Thymus (tissue), 11 donors: ENCODE results near the gene LYPD4. TPM values are rescaled to one million over a fixed set of nuclear protein-coding genes. Genes with fewer than 3 reads are reported as not detected.

Experiments
- DNase-seq, 9 donors: peaks; one replicate each; pipeline ENCODE4 v3.0.0-alpha.2; 2013; ENCODE audit warnings: low spot score in 9 of 9, low read depth in 6 of 9, missing footprints in 1 of 9
- H3K27ac ChIP-seq, 2 donors: one replicate each; pipeline ENCODE4 v1.5.1; 2013; ENCODE audit warnings: control low read depth in 1 of 2, low read depth in 1 of 2, low read length in 1 of 2, mild to moderate bottlenecking in 1 of 2, moderate library complexity in 1 of 2
- H3K27me3 ChIP-seq, 2 donors: one replicate each; pipeline ENCODE4 v1.5.1; 2013; ENCODE audit warnings: low read length in 1 of 2; ENCODE audit not compliant: control insufficient read depth in 2 of 2, insufficient read depth in 1 of 2
- H3K36me3 ChIP-seq, 2 donors: one replicate each; pipeline ENCODE4 v1.5.1; 2013; ENCODE audit warnings: low read length in 1 of 2, mild to moderate bottlenecking in 1 of 2, moderate library complexity in 1 of 2; ENCODE audit not compliant: control insufficient read depth in 2 of 2, insufficient read depth in 2 of 2
- H3K4me1 ChIP-seq, 2 donors: one replicate each; pipeline ENCODE4 v1.5.1; 2013; ENCODE audit warnings: low read length in 2 of 2; ENCODE audit not compliant: control insufficient read depth in 2 of 2, insufficient read depth in 2 of 2
- H3K4me3 ChIP-seq, 2 donors: one replicate each; pipeline ENCODE4 v1.5.1; 2013; ENCODE audit warnings: low read length in 2 of 2, control low read depth in 1 of 2, mild to moderate bottlenecking in 1 of 2
- H3K9me3 ChIP-seq, 2 donors: one replicate each; pipeline ENCODE4 v1.5.1; 2013; ENCODE audit warnings: low read length in 1 of 2, mild to moderate bottlenecking in 1 of 2; ENCODE audit not compliant: control insufficient read depth in 2 of 2, insufficient read depth in 1 of 2
- WGBS: extraction: QIAGEN DNeasy Blood & Tissue Kit; methylation state at CpG from one replicate; pipeline ENCODE4 v1.1.7; 2013; 5-methylcytosine and 5-hydroxymethylcytosine counted together
- polyA plus RNA-seq: library from polyadenylated mRNA; stranded (reverse); fragments of 200-250 nt; gene quantifications from one replicate; pipeline ENCODE4 v1.2.3, GENCODE V29; 2013
- total RNA-seq: library from RNA; stranded (reverse); fragments of 120-200 nt; gene quantifications from one replicate; pipeline ENCODE4 v1.2.4, GENCODE V29; 2013
- donor health status: healthy.

Gene LYPD4
- total and polyA plus RNA-seq, 2 donors = 0.09 TPM; not detected in 1

- DNase-seq = no peak
- WGBS = 89% methylated on average over 13 of the region's 13 CpGs
- Histone ChIP-seq H3K4me3 (no peak overlapping the region), H3K4me1 (peaks cover 17 to 75% of the 10 kb centered on the region in 2 donors), H3K9me3 (no peaks in the 10 kb centered on the region), H3K27ac (peak overlapping the region; percentile 36 to 37), H3K27me3 (no peaks in the 10 kb centered on the region), H3K36me3 (peaks cover 55 to 74% of the 10 kb centered on the region in 2 donors)
These were observed 25.0 kb upstream of the LYPD4 start for GRCh38 chr19:41869374-41869955.

GRCh38 chr19:41868989-41869300, 24.5 kb upstream of the LYPD4 start:
- DNase-seq = no peak
- H3K4me1 ChIP-seq = peaks cover 14 to 70% of the 10 kb centered on the region in 2 donors
- H3K27me3 ChIP-seq = no peaks in the 10 kb centered on the region
- no peak overlapping the region for H3K4me3 ChIP-seq
- 98% methylated on average over 12 of the region's 12 CpGs for WGBS
- no peak overlapping the region for H3K27ac ChIP-seq
- no peaks in the 10 kb centered on the region for H3K9me3 ChIP-seq
- H3K36me3 ChIP-seq = peaks cover 60 to 79% of the 10 kb centered on the region in 2 donors

GRCh38 chr19:41868120-41868988, 23.9 kb upstream of the LYPD4 start:
- Histone ChIP-seq H3K27me3 (no peaks in the 10 kb centered on the region), H3K36me3 (peaks cover 65 to 85% of the 10 kb centered on the region in 2 donors), H3K9me3 (no peaks in the 10 kb centered on the region), H3K4me3 (no peak overlapping the region), H3K27ac (no peak overlapping the region), H3K4me1 (peaks cover 13 to 64% of the 10 kb centered on the region in 2 donors)
- 94% methylated on average over 10 of the region's 10 CpGs for WGBS
- no peak for DNase-seq

GRCh38 chr19:41866284-41866683, 21.8 kb upstream of the LYPD4 start:
- DNase-seq = no peak
- no peak overlapping the region for H3K27ac ChIP-seq
- H3K36me3 ChIP-seq = peaks cover 76 to 91% of the 10 kb centered on the region in 2 donors
- no peaks in the 10 kb centered on the region for H3K9me3 ChIP-seq
- no peaks in the 10 kb centered on the region for H3K27me3 ChIP-seq
- WGBS = 97% methylated on average over 3 of the region's 3 CpGs
- H3K4me3 ChIP-seq = no peak overlapping the region
- H3K4me1 ChIP-seq = peaks cover 8 to 61% of the 10 kb centered on the region in 2 donors

GRCh38 chr19:41864374-41864773, 19.9 kb upstream of the LYPD4 start:
- no peak for DNase-seq
- 99% methylated on average over 5 of the region's 5 CpGs for WGBS
- H3K4me1 ChIP-seq = peaks cover 8 to 49% of the 10 kb centered on the region in 2 donors
- H3K9me3 ChIP-seq = no peaks in the 10 kb centered on the region
- H3K27ac ChIP-seq = no peak overlapping the region
- no peaks in the 10 kb centered on the region for H3K27me3 ChIP-seq
- no peak overlapping the region for H3K4me3 ChIP-seq
- peaks cover 64 to 78% of the 10 kb centered on the region in 2 donors for H3K36me3 ChIP-seq

- peaks cover 54 to 68% of the 10 kb centered on the region in 2 donors for H3K36me3 ChIP-seq
- 95% methylated on average over 11 of the region's 11 CpGs for WGBS
- H3K27me3 ChIP-seq = no peaks in the 10 kb centered on the region
- no peak overlapping the region for H3K27ac ChIP-seq
- H3K9me3 ChIP-seq = no peaks in the 10 kb centered on the region
- peaks cover 8 to 43% of the 10 kb centered on the region in 2 donors for H3K4me1 ChIP-seq
- H3K4me3 ChIP-seq = no peak overlapping the region
- no peak for DNase-seq
These were observed 18.9 kb upstream of the LYPD4 start for GRCh38 chr19:41863209-41863931.

- Histone ChIP-seq H3K36me3 (peaks cover 47 to 59% of the 10 kb centered on the region in 2 donors), H3K4me3 (no peak overlapping the region), H3K27ac (no peak overlapping the region), H3K9me3 (no peaks in the 10 kb centered on the region), H3K27me3 (no peaks in the 10 kb centered on the region), H3K4me1 (peaks cover 8 to 34% of the 10 kb centered on the region in 2 donors)
- no peak for DNase-seq
- WGBS = 94% methylated on average over 2 of the region's 2 CpGs
These were observed 18.0 kb upstream of the LYPD4 start for GRCh38 chr19:41862445-41862986.

- DNase-seq = no peak
- Histone ChIP-seq H3K4me1 (peaks cover 8 to 32% of the 10 kb centered on the region in 2 donors), H3K27me3 (no peaks in the 10 kb centered on the region), H3K36me3 (peaks cover 47 to 52% of the 10 kb centered on the region in 2 donors), H3K9me3 (no peaks in the 10 kb centered on the region), H3K4me3 (no peak overlapping the region), H3K27ac (no peak overlapping the region)
- WGBS = 95% methylated on average over 9 of the region's 9 CpGs
These were observed 17.4 kb upstream of the LYPD4 start for GRCh38 chr19:41861846-41862245.
